GM19463 (cell line): Measurements from ENCODE around the gene MPC2.
A peak's percentile ranks its signal among the peaks of the same experiment; 100 is the strongest.

Experiments
- ATAC-seq: cut with Tn5 transposase; IDR thresholded peaks from one replicate; pipeline ENCODE4 v1.9.1; 2021; ENCODE audit warnings: mild to moderate bottlenecking, moderate library complexity; ENCODE audit not compliant: unreplicated experiment

MPC2 gene

GRCh38 chr1:167936930-167937708, at the start of gene MPC2:
Gene MPC2, minus strand, starts transcription at chr1:167937072. Its CDS starts 1,231 bp downstream, at chr1:167935841.
- peak; percentile 11 for ATAC-seq

GRCh38 chr1:167984886-167985489, 48.1 kb upstream of the MPC2 start:
- no peak for ATAC-seq

- ATAC-seq = no peak
These were observed 47.0 kb upstream of the MPC2 start for GRCh38 chr1:167983797-167984420.

- ATAC-seq = no peak
These were observed 45.1 kb upstream of the MPC2 start for GRCh38 chr1:167981933-167982332.

GRCh38 chr1:167977245-167977644, 40.4 kb upstream of the MPC2 start:
- no peak for ATAC-seq

- ATAC-seq = no peak
These were observed 37.8 kb upstream of the MPC2 start for GRCh38 chr1:167974698-167975097.

GRCh38 chr1:167973832-167974231, 37.0 kb upstream of the MPC2 start:
- ATAC-seq = no peak

GRCh38 chr1:167968569-167968968, 31.7 kb upstream of the MPC2 start:
- no peak for ATAC-seq

- ATAC-seq = no peak
These were observed 29.2 kb upstream of the MPC2 start for GRCh38 chr1:167966050-167966449.

GRCh38 chr1:167964646-167965045, 27.8 kb upstream of the MPC2 start:
- ATAC-seq = no peak

- no peak for ATAC-seq
These were observed 20.8 kb upstream of the MPC2 start for GRCh38 chr1:167957710-167958109.

- no peak for ATAC-seq
These were observed 19.0 kb upstream of the MPC2 start for GRCh38 chr1:167955915-167956314.

GRCh38 chr1:167950569-167950968, 13.7 kb upstream of the MPC2 start:
- ATAC-seq = no peak

- no peak for ATAC-seq
These were observed 12.9 kb upstream of the MPC2 start for GRCh38 chr1:167949785-167950184.

GRCh38 chr1:167947733-167948132, 10.9 kb upstream of the MPC2 start:
- no peak for ATAC-seq

- ATAC-seq = no peak
These were observed 6.7 kb upstream of the MPC2 start for GRCh38 chr1:167943541-167943940.

GRCh38 chr1:167940264-167940663, 3.4 kb upstream of the MPC2 start:
- ATAC-seq = no peak

- no peak for ATAC-seq
These were observed 1.3 kb upstream of the MPC2 start for GRCh38 chr1:167938080-167938636.

- no peak for ATAC-seq
These were observed 788 bp upstream of the MPC2 start for GRCh38 chr1:167937709-167938010.

GRCh38 chr1:167936068-167936929, 573 bp downstream of the MPC2 start, which contains the start of gene DCAF6:
Gene DCAF6, plus strand, starts transcription at chr1:167936683. Its CDS starts 229 bp downstream, at chr1:167936912.
- peak; percentile 71 for ATAC-seq
